PFSK-1 (cell line): ENCODE results near the gene RSPO3.

Experiments
- POLR2AphosphoS5 ChIP-seq: IDR thresholded peaks from 2 replicates; pipeline ENCODE4 v1.6.1; 2012; ENCODE audit warnings: low read depth, mild to moderate bottlenecking, control low read depth, low read length, moderate library complexity
- REST ChIP-seq, 2 experiments: IDR thresholded peaks; 2 replicates each; pipeline versions ENCODE4 v1.6.1 to v1.8.0; 2011 to 2012; ENCODE audit warnings: low read depth in 2 of 2, low read length in 2 of 2, control low read depth in 1 of 2, inconsistent platforms in 1 of 2, mild to moderate bottlenecking in 1 of 2, moderate library complexity in 1 of 2; ENCODE audit not compliant: insufficient read depth in 1 of 2
- SIN3A ChIP-seq: IDR thresholded peaks from 2 replicates; pipeline ENCODE4 v1.6.1; 2012; ENCODE audit warnings: mild to moderate bottlenecking, low read length, moderate library complexity, borderline replicate concordance; ENCODE audit not compliant: insufficient read depth
- TAF1 ChIP-seq: IDR thresholded peaks from 2 replicates; pipeline ENCODE4 v1.6.1; 2012; ENCODE audit warnings: low read length, control low read depth, borderline replicate concordance; ENCODE audit not compliant: insufficient read depth

DNA sequence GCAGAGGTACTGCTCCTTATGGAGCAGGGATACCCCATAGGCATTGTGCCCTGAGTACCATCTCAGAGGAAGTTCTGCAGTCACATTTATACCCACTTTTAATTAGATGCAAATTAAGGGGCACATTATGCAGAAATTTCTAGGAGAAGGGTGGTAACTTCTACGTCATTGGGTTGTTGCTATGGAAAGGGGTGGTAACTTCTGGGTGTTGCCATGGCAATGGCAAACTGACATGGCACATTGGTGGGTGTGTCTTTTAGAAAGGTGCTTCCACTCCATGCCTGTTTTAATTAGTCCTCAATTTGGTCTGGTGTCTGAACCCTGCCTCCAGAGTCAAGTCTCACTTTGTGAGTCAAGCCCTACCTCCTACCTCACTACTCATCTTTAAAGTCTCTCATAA lies 42.0 kb downstream of the RSPO3 start:
- no peak for TF ChIP-seq POLR2AphosphoS5
- TF ChIP-seq REST (IDR thresholded peaks at IDR 0.05; ENCODE audit: insufficient read depth in 1 of 2, low read depth in 2 of 2, low read length in 2 of 2), result no peak
- TF ChIP-seq TAF1, result no peak
- no peak for TF ChIP-seq SIN3A
